Prostate gland (tissue), 2 donors: ENCODE results near the gene LTN1.

Experiments
- CTCF ChIP-seq, 4 experiments: fragments of 200-600 bp in 2 of 4; fragments of 450-650 bp in 2 of 4; sonication (generic) in 2 of 4; IDR thresholded peaks; 1 replicate in 3 of 4; 2 replicates in 1 of 4; pipeline ENCODE4 v1.5.1; 2016 to 2019; ENCODE audit warnings: antibody characterized with exemption in 4 of 4, mild to moderate bottlenecking in 2 of 4, moderate library complexity in 2 of 4
- POLR2A ChIP-seq: fragments of 450-650 bp; IDR thresholded peaks from one replicate; pipeline ENCODE4 v1.6.1; 2016; ENCODE audit warnings: antibody characterized with exemption, mild to moderate bottlenecking

DNA sequence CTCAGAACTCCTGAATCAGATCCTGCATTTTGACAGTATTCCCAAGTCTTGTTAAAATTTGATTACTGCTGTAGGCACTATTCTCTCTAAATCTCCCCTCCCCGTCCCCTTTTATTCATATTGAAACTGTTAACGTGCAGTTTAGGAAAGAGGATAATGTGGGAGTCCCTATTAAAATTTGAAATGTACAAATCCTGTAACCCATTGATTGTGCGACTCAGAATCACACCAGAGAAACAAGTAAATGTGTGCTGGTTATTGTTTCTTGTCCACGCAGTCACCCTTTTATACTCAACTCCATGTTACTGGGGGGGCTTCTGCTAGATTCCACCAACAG lies 584 bp upstream of the LTN1 start:
- TF ChIP-seq CTCF (IDR thresholded peaks at IDR 0.05) (no peak), POLR2A (no peak)
